Measurements from ENCODE around the gene SZRD1.

- no peak for TF ChIP-seq EP300 (conservative IDR thresholded peaks at IDR 0.05; ENCODE audit: poor library complexity, severe bottlenecking)
- TF ChIP-seq, protein P1, sequence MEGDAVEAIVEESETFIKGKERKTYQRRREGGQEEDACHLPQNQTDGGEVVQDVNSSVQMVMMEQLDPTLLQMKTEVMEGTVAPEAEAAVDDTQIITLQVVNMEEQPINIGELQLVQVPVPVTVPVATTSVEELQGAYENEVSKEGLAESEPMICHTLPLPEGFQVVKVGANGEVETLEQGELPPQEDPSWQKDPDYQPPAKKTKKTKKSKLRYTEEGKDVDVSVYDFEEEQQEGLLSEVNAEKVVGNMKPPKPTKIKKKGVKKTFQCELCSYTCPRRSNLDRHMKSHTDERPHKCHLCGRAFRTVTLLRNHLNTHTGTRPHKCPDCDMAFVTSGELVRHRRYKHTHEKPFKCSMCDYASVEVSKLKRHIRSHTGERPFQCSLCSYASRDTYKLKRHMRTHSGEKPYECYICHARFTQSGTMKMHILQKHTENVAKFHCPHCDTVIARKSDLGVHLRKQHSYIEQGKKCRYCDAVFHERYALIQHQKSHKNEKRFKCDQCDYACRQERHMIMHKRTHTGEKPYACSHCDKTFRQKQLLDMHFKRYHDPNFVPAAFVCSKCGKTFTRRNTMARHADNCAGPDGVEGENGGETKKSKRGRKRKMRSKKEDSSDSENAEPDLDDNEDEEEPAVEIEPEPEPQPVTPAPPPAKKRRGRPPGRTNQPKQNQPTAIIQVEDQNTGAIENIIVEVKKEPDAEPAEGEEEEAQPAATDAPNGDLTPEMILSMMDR (IDR thresholded peaks at IDR 0.05; ENCODE audit: poor library complexity, severe bottlenecking): no peak
- no peak for TF ChIP-seq EZH2 (IDR thresholded peaks at IDR 0.05; ENCODE audit: borderline replicate concordance, insufficient read depth, low read length, poor library complexity, severe bottlenecking)
Observed at GRCh38 chr1:16420424-16421118, 53.5 kb downstream of the SZRD1 start.

Measured in neural cell (in vitro differentiated cells).